NCI-H1092 (cell line): ENCODE measurements around the gene LIMCH1.
A peak's percentile ranks its signal among the peaks of the same experiment; 100 is the strongest.

Experiments used
- DNase-seq: peaks from one replicate; lab custom pipeline; 2025; lab: John Stamatoyannopoulos, UW

The LIMCH1 gene

GRCh38 chr4:41571422-41571821, 33.5 kb downstream of the LIMCH1 start:
- DNase-seq, result no peak

- no peak for DNase-seq
These were observed 34.6 kb downstream of the LIMCH1 start for GRCh38 chr4:41572516-41572915.

GRCh38 chr4:41572956-41573355, 35.0 kb downstream of the LIMCH1 start:
- no peak for DNase-seq

- DNase-seq, result no peak
These were observed 35.6 kb downstream of the LIMCH1 start for GRCh38 chr4:41573502-41574001.

- DNase-seq, result no peak
These were observed 37.2 kb downstream of the LIMCH1 start for GRCh38 chr4:41575207-41575606.

GRCh38 chr4:41575665-41576064, 37.7 kb downstream of the LIMCH1 start:
- no peak for DNase-seq

GRCh38 chr4:41579043-41579442, 41.1 kb downstream of the LIMCH1 start:
- DNase-seq, result no peak

- DNase-seq, result no peak
These were observed 41.6 kb downstream of the LIMCH1 start for GRCh38 chr4:41579526-41579925.

GRCh38 chr4:41580007-41580406, 42.0 kb downstream of the LIMCH1 start:
- no peak for DNase-seq

- no peak for DNase-seq
These were observed 48.8 kb downstream of the LIMCH1 start for GRCh38 chr4:41586675-41587225.

GRCh38 chr4:41587286-41587685, 49.3 kb downstream of the LIMCH1 start:
- DNase-seq, result no peak

- peak; percentile 74 for DNase-seq
These were observed 52.6 kb downstream of the LIMCH1 start for GRCh38 chr4:41590591-41590990.

GRCh38 chr4:41594432-41594831, 56.5 kb downstream of the LIMCH1 start:
- DNase-seq, result no peak

GRCh38 chr4:41597494-41597893, 59.5 kb downstream of the LIMCH1 start:
- no peak for DNase-seq

- no peak for DNase-seq
These were observed 60.6 kb downstream of the LIMCH1 start for GRCh38 chr4:41598580-41598979.

- DNase-seq, result no peak
These were observed 61.3 kb downstream of the LIMCH1 start for GRCh38 chr4:41599192-41599786.

- no peak for DNase-seq
These were observed 62.4 kb downstream of the LIMCH1 start for GRCh38 chr4:41600243-41600912.

- DNase-seq, result no peak
These were observed 63.1 kb downstream of the LIMCH1 start for GRCh38 chr4:41601025-41601424.

GRCh38 chr4:41602113-41602512, 64.2 kb downstream of the LIMCH1 start:
- no peak for DNase-seq

GRCh38 chr4:41602886-41603498, 65.0 kb downstream of the LIMCH1 start:
- no peak for DNase-seq

GRCh38 chr4:41609851-41610250, 71.9 kb downstream of the LIMCH1 start:
- DNase-seq, result no peak

- no peak for DNase-seq
These were observed 72.5 kb downstream of the LIMCH1 start for GRCh38 chr4:41610474-41610873.
